WTC11 (cell line): Measurements from ENCODE around the gene ATP5PB. TPM values are rescaled to one million over a fixed set of nuclear protein-coding genes. Genes with fewer than 3 reads are reported as not detected.

Source experiments
- ATAC-seq: fragments of 200-7000 bp; cut with Tn5 transposase; 2 replicates; pipeline ENCODE4 v1.10.0; 2021; ENCODE audit warnings: mild to moderate bottlenecking, moderate library complexity
- CTCF ChIA-PET: fragments of 300-600 bp; sonication (Branson Sonifier 250); formaldehyde crosslinking; loops from one replicate; lab custom pipeline; 2021; ENCODE audit warnings: antibody characterized with exemption; lab: Charles Lee
- POLR2A ChIA-PET: fragments of 350-600 bp; sonication (Branson Sonifier 250); formaldehyde crosslinking; loops from one replicate; lab custom pipeline; 2021; ENCODE audit warnings: antibody characterized with exemption; lab: Charles Lee
- DNase-seq: peaks from one replicate; pipeline ENCODE4 v3.0.0; 2021; ENCODE audit warnings: low spot score
- H3K27ac Mint-ChIP-seq: 2 replicates; pipeline ENCODE4 v1.8.0; 2021; ENCODE audit warnings: mixed read lengths
- H3K27me3 Mint-ChIP-seq: 2 replicates; pipeline ENCODE4 v1.8.0; 2021; ENCODE audit warnings: low read depth, mild to moderate bottlenecking, moderate library complexity, mixed read lengths
- H3K36me3 Mint-ChIP-seq: 2 replicates; pipeline ENCODE4 v1.8.0; 2021; ENCODE audit warnings: mixed read lengths
- H3K4me1 Mint-ChIP-seq: 2 replicates; pipeline ENCODE4 v1.8.0; 2022; ENCODE audit warnings: mixed read lengths
- H3K4me3 Mint-ChIP-seq: 2 replicates; pipeline ENCODE4 v1.8.0; 2021; ENCODE audit warnings: mild to moderate bottlenecking, moderate library complexity, mixed read lengths
- H3K9me3 Mint-ChIP-seq: 2 replicates; pipeline ENCODE4 v1.8.0; 2021; ENCODE audit warnings: mixed read lengths
- CBFB ChIP-seq: sonication (generic); formaldehyde crosslinking; IDR thresholded peaks from 2 replicates; pipeline ENCODE4 v1.8.1; 2022; ENCODE audit warnings: mild to moderate bottlenecking, low read depth, missing genetic modification reagents
- CREB1 ChIP-seq: sonication (generic); formaldehyde crosslinking; IDR thresholded peaks from 2 replicates; pipeline ENCODE4 v1.8.0; 2023; ENCODE audit warnings: mild to moderate bottlenecking, missing genetic modification reagents
- E2F5 ChIP-seq: sonication (generic); formaldehyde crosslinking; IDR thresholded peaks from 2 replicates; pipeline ENCODE4 v1.8.1; 2022; ENCODE audit warnings: mild to moderate bottlenecking, moderate library complexity, missing genetic modification reagents
- ELF4 ChIP-seq: sonication (generic); formaldehyde crosslinking; IDR thresholded peaks from 2 replicates; pipeline ENCODE4 v1.8.1; 2022; ENCODE audit warnings: low read depth, mild to moderate bottlenecking, moderate library complexity, missing genetic modification reagents
- ETV6 ChIP-seq: sonication (generic); formaldehyde crosslinking; IDR thresholded peaks from 2 replicates; pipeline ENCODE4 v1.8.1; 2022; ENCODE audit warnings: mild to moderate bottlenecking, missing genetic modification reagents
- FOXJ3 ChIP-seq: sonication (generic); formaldehyde crosslinking; IDR thresholded peaks from 2 replicates; pipeline ENCODE4 v1.9.0; 2021; ENCODE audit warnings: missing genetic modification reagents, mild to moderate bottlenecking, borderline replicate concordance
- JUN ChIP-seq: sonication (generic); formaldehyde crosslinking; IDR thresholded peaks from 2 replicates; pipeline ENCODE4 v1.8.0; 2023; ENCODE audit warnings: mild to moderate bottlenecking, missing genetic modification reagents
- NFE2L1 ChIP-seq: sonication (generic); formaldehyde crosslinking; IDR thresholded peaks from 2 replicates; pipeline ENCODE4 v1.8.1; 2023; ENCODE audit warnings: missing genetic modification reagents
- RORB ChIP-seq: fragments of 250-450 bp; sonication (Bioruptor Pico); IDR thresholded peaks from 2 replicates; pipeline ENCODE4 v1.9.0; 2021; ENCODE audit warnings: mild to moderate bottlenecking
- SMAD3 ChIP-seq: sonication (generic); formaldehyde crosslinking; IDR thresholded peaks from 2 replicates; pipeline ENCODE4 v1.8.0; 2022; ENCODE audit warnings: missing genetic modification reagents, mild to moderate bottlenecking, borderline replicate concordance
- TCF7 ChIP-seq: sonication (generic); formaldehyde crosslinking; IDR thresholded peaks from 2 replicates; pipeline ENCODE4 v1.8.0; 2022; ENCODE audit warnings: mild to moderate bottlenecking, low read depth, missing genetic modification reagents, moderate library complexity
- TP53 ChIP-seq: sonication (generic); formaldehyde crosslinking; IDR thresholded peaks from 2 replicates; pipeline ENCODE4 v1.8.1; 2023; ENCODE audit warnings: mild to moderate bottlenecking, missing genetic modification reagents
- ZBTB21 ChIP-seq: sonication (generic); formaldehyde crosslinking; IDR thresholded peaks from 2 replicates; pipeline ENCODE4 v1.8.1; 2023; ENCODE audit warnings: mild to moderate bottlenecking, missing genetic modification reagents, borderline replicate concordance
- ZNF232 ChIP-seq: sonication (generic); formaldehyde crosslinking; IDR thresholded peaks from 2 replicates; pipeline ENCODE4 v1.8.0; 2022; ENCODE audit warnings: mild to moderate bottlenecking, missing genetic modification reagents
- ZNF263 ChIP-seq: sonication (generic); formaldehyde crosslinking; IDR thresholded peaks from 2 replicates; pipeline ENCODE4 v1.8.1; 2022; ENCODE audit warnings: low read depth, mild to moderate bottlenecking, moderate library complexity, missing genetic modification reagents
- total RNA-seq: library from RNA; stranded (reverse); gene quantifications from 3 replicates; pipeline ENCODE4 v1.2.3, GENCODE V29; 2021
- TF ChIP-seq, protein P1 (sequence below): fragments of 250-450 bp; sonication (Bioruptor Pico); IDR thresholded peaks from 2 replicates; pipeline ENCODE4 v1.9.0; 2021; ENCODE audit warnings: mild to moderate bottlenecking, borderline replicate concordance
- TF ChIP-seq, protein P2 (sequence below): sonication (generic); formaldehyde crosslinking; IDR thresholded peaks from 2 replicates; pipeline ENCODE4 v1.8.0; 2023; ENCODE audit warnings: mild to moderate bottlenecking, missing genetic modification reagents
- TF ChIP-seq, protein P3 (sequence below): sonication (generic); formaldehyde crosslinking; IDR thresholded peaks from 2 replicates; pipeline ENCODE4 v1.8.1; 2023; ENCODE audit warnings: mild to moderate bottlenecking, missing genetic modification reagents, moderate library complexity
- TF ChIP-seq, protein P4 (sequence below): fragments of 250-450 bp; sonication (Bioruptor Pico); IDR thresholded peaks from 2 replicates; pipeline ENCODE4 v2.1.2; 2022; ENCODE audit warnings: mild to moderate bottlenecking, moderate library complexity
- TF ChIP-seq, protein P5 (sequence below): fragments of 250-450 bp; sonication (Bioruptor Pico); IDR thresholded peaks from 2 replicates; pipeline ENCODE4 v1.9.0; 2021; ENCODE audit warnings: mild to moderate bottlenecking

The ATP5PB gene
- total RNA-seq, 1 experiment from 2014 or later: 284 TPM

DNA sequence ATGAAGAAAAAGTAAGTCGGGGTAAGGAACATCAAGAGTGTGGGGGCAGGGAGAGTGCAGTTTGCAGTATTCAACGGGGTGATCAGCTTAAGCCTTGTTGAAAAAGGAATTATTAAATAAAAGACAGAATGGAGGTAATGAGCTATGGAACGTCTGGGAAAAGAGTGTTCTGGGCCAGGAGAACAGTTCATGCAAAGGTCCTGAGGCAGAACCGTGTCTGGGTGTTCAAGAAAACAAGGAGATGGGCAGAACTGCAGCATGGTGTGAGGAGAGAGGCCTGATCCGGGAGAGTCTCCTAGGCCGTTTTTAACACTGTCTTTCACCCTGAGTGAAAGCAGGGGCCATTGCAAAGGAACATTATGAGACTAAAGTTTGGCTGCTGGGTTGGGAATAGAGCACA lies 42.0 kb upstream of the ATP5PB start (continued):
- TF ChIP-seq, protein P1, sequence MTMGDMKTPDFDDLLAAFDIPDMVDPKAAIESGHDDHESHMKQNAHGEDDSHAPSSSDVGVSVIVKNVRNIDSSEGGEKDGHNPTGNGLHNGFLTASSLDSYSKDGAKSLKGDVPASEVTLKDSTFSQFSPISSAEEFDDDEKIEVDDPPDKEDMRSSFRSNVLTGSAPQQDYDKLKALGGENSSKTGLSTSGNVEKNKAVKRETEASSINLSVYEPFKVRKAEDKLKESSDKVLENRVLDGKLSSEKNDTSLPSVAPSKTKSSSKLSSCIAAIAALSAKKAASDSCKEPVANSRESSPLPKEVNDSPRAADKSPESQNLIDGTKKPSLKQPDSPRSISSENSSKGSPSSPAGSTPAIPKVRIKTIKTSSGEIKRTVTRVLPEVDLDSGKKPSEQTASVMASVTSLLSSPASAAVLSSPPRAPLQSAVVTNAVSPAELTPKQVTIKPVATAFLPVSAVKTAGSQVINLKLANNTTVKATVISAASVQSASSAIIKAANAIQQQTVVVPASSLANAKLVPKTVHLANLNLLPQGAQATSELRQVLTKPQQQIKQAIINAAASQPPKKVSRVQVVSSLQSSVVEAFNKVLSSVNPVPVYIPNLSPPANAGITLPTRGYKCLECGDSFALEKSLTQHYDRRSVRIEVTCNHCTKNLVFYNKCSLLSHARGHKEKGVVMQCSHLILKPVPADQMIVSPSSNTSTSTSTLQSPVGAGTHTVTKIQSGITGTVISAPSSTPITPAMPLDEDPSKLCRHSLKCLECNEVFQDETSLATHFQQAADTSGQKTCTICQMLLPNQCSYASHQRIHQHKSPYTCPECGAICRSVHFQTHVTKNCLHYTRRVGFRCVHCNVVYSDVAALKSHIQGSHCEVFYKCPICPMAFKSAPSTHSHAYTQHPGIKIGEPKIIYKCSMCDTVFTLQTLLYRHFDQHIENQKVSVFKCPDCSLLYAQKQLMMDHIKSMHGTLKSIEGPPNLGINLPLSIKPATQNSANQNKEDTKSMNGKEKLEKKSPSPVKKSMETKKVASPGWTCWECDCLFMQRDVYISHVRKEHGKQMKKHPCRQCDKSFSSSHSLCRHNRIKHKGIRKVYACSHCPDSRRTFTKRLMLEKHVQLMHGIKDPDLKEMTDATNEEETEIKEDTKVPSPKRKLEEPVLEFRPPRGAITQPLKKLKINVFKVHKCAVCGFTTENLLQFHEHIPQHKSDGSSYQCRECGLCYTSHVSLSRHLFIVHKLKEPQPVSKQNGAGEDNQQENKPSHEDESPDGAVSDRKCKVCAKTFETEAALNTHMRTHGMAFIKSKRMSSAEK (CRISPR knock-in tag): no peak
- no peak for TF ChIP-seq SMAD3 (CRISPR knock-in tag)
- TF ChIP-seq, protein P2, sequence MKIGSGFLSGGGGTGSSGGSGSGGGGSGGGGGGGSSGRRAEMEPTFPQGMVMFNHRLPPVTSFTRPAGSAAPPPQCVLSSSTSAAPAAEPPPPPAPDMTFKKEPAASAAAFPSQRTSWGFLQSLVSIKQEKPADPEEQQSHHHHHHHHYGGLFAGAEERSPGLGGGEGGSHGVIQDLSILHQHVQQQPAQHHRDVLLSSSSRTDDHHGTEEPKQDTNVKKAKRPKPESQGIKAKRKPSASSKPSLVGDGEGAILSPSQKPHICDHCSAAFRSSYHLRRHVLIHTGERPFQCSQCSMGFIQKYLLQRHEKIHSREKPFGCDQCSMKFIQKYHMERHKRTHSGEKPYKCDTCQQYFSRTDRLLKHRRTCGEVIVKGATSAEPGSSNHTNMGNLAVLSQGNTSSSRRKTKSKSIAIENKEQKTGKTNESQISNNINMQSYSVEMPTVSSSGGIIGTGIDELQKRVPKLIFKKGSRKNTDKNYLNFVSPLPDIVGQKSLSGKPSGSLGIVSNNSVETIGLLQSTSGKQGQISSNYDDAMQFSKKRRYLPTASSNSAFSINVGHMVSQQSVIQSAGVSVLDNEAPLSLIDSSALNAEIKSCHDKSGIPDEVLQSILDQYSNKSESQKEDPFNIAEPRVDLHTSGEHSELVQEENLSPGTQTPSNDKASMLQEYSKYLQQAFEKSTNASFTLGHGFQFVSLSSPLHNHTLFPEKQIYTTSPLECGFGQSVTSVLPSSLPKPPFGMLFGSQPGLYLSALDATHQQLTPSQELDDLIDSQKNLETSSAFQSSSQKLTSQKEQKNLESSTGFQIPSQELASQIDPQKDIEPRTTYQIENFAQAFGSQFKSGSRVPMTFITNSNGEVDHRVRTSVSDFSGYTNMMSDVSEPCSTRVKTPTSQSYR: no peak

DNA sequence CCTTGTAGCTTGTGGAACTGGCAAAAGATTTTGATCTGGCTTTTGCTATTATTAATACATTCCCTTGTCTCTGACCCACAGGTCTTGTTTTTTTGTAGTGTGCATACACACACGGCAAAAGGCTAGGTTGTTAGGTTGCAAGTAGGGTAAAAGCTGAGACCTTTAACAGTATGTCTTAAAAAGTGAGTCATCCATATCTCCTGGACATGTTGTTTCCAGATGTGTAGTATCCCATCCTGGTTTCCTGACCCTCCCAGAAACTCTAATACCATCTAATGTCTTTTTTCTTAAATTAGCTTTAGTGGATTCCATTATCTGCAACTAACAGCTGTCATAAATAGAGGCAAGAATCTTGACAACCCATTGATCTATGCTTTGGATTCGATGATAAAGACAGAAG lies 36.4 kb upstream of the ATP5PB start:
- no peak for DNase-seq
- H3K4me3 Mint-ChIP-seq: no peak overlapping the region
- TF ChIP-seq ZNF232 (CRISPR knock-in tag) (no peak), TCF7 (CRISPR knock-in tag) (no peak), ELF4 (CRISPR knock-in tag) (no peak), ZNF263 (CRISPR knock-in tag) (no peak)
- TF ChIP-seq, protein P3, sequence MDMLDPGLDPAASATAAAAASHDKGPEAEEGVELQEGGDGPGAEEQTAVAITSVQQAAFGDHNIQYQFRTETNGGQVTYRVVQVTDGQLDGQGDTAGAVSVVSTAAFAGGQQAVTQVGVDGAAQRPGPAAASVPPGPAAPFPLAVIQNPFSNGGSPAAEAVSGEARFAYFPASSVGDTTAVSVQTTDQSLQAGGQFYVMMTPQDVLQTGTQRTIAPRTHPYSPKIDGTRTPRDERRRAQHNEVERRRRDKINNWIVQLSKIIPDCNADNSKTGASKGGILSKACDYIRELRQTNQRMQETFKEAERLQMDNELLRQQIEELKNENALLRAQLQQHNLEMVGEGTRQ (CRISPR knock-in tag): no peak
- TF ChIP-seq, protein P4, sequence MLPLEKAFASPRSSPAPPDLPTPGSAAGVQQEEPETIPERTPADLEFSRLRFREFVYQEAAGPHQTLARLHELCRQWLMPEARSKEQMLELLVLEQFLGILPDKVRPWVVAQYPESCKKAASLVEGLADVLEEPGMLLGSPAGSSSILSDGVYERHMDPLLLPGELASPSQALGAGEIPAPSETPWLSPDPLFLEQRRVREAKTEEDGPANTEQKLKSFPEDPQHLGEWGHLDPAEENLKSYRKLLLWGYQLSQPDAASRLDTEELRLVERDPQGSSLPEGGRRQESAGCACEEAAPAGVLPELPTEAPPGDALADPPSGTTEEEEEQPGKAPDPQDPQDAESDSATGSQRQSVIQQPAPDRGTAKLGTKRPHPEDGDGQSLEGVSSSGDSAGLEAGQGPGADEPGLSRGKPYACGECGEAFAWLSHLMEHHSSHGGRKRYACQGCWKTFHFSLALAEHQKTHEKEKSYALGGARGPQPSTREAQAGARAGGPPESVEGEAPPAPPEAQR (CRISPR knock-in tag): no peak
- TF ChIP-seq, all 79 proteins: peak for 0
- H3K4me1 Mint-ChIP-seq: peaks cover 4% of the 10 kb centered on the region
- ATAC-seq: no peak
- H3K36me3 Mint-ChIP-seq: no peaks in the 10 kb centered on the region
- H3K9me3 Mint-ChIP-seq: peaks cover 4% of the 10 kb centered on the region; the same call in 1 of the 2 replicates
- no peak overlapping the region for H3K27ac Mint-ChIP-seq
- no peaks in the 10 kb centered on the region for H3K27me3 Mint-ChIP-seq
- CTCF ChIA-PET: interaction anchor here (1.4 kb wide), 2 partner anchors 12 to 190 kb away, joined by 3 to 5 read pairs; no protein-coding TSS in a partner anchor
- POLR2A ChIA-PET: no interaction called here

- ATAC-seq (no peak), DNase-seq (no peak)
- no peak overlapping the region for H3K4me3 Mint-ChIP-seq
- peaks cover 4% of the 10 kb centered on the region; the same call in 1 of the 2 replicates for H3K9me3 Mint-ChIP-seq
- peaks cover 9% of the 10 kb centered on the region for H3K4me1 Mint-ChIP-seq
- CTCF ChIA-PET: no interaction called here
- no peaks in the 10 kb centered on the region for H3K36me3 Mint-ChIP-seq
- H3K27me3 Mint-ChIP-seq: no peaks in the 10 kb centered on the region
- H3K27ac Mint-ChIP-seq: no peak overlapping the region
- POLR2A ChIA-PET: no interaction called here
- TF ChIP-seq TP53 (CRISPR knock-in tag) (no peak), ETV6 (CRISPR knock-in tag) (no peak), JUN (CRISPR knock-in tag) (no peak), RORB (CRISPR knock-in tag) (no peak), ZBTB21 (no peak), NFE2L1 (CRISPR knock-in tag) (no peak), CBFB (CRISPR knock-in tag) (no peak), E2F5 (no peak), FOXJ3 (CRISPR knock-in tag) (no peak), CREB1 (no peak)
- TF ChIP-seq, protein P5, sequence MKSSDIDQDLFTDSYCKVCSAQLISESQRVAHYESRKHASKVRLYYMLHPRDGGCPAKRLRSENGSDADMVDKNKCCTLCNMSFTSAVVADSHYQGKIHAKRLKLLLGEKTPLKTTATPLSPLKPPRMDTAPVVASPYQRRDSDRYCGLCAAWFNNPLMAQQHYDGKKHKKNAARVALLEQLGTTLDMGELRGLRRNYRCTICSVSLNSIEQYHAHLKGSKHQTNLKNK (CRISPR knock-in tag): no peak
These were observed 34.5 kb upstream of the ATP5PB start for GRCh38 chr1:111414756-111415155.
